ENCODE measurements around the gene HOXB1. TPM values are rescaled to one million over a fixed set of nuclear protein-coding genes. Genes with fewer than 3 reads are reported as not detected.

The HOXB1 gene
- total RNA-seq, 1 experiment from 2014 or later, result not detected

DNA sequence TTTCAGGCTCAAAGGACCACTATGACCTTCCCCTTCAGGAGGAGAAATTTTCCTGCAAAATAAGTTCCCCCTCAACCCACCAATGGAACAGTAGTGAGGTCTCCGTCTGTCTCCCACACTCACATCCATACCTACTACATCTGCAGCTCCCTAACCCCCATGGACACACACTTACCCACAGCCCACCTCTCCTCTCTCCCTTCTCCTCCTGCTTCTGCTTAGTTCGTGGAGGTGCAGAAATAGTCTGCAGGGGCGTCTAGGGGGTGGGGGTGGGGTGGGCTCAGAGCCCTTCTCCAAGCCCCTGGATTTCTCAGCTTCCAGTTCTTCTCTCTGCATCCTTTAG, 38.4 kb upstream of the HOXB1 start:
- no peaks in the 10 kb centered on the region for H3K79me2 ChIP-seq (ENCODE audit: low read length)
- H3K9me3 ChIP-seq (ENCODE audit: low read length), result no peaks in the 10 kb centered on the region
- no peak overlapping the region for H3K4me2 ChIP-seq (ENCODE audit: low read depth, low read length, poor library complexity, severe bottlenecking)
- no peaks in the 10 kb centered on the region for H3K9me2 ChIP-seq (replicated peaks; ENCODE audit: insufficient read depth, low read length)
- H3K27ac ChIP-seq (ENCODE audit: low read length), result no peak overlapping the region
- DNase-seq, result no peak
- H3K9ac ChIP-seq (ENCODE audit: low read length), result no peak overlapping the region
- H4K20me1 ChIP-seq (ENCODE audit: insufficient read depth, low read depth, low read length), result no peaks in the 10 kb centered on the region
- no peak overlapping the region for H2AFZ ChIP-seq (ENCODE audit: low read length)
- no peaks in the 10 kb centered on the region for H3K4me1 ChIP-seq (ENCODE audit: low read length)
- no peak overlapping the region for H3K4me3 ChIP-seq (ENCODE audit: low read length)
- no peaks in the 10 kb centered on the region for H3K27me3 ChIP-seq (ENCODE audit: low read length)
- H3K36me3 ChIP-seq (ENCODE audit: insufficient read depth, low read length), result no peaks in the 10 kb centered on the region

DNA sequence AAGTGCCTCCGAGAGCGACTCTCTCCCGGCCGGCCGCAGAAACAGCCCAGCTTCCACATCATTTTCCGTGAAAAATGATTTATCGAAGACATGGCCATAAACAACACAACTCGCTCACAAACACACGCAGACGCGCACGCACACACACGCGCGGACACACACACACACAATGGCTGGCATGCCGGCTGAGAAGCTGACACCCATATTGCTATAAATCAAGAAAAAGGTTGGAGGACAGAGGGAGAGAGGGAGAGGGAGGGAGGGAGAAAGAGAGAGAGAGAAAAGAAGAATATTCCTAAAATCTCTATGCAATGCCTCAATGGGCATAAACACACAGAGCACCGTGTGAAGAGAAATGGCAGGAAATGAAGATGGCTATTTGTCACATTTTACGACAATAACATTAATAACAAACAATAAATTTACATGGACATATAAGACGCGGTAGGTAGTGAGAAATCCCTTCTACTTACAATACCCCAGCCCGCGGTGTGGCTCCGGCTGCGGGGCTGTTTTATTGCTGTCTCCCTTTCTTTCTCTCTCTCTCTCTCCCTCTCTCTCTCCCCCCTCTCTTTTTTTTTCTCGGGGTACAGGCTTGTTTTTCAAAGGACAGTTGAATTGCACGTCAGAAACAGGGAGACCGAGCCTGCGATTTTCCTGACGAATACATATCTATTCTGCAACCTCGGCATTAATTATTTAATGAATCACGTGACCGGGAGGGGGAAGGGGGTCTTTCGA, 37.9 kb upstream of the HOXB1 start:
- Histone ChIP-seq H3K79me2 (ENCODE audit: low read length) (no peaks in the 10 kb centered on the region), H3K27me3 (ENCODE audit: low read length) (no peaks in the 10 kb centered on the region), H3K27ac (ENCODE audit: low read length) (no peak overlapping the region), H3K36me3 (ENCODE audit: insufficient read depth, low read length) (no peaks in the 10 kb centered on the region), H4K20me1 (ENCODE audit: insufficient read depth, low read depth, low read length) (no peaks in the 10 kb centered on the region), H2AFZ (ENCODE audit: low read length) (no peak overlapping the region), H3K9me2 (replicated peaks; ENCODE audit: insufficient read depth, low read length) (no peaks in the 10 kb centered on the region), H3K9ac (ENCODE audit: low read length) (no peak overlapping the region), H3K4me1 (ENCODE audit: low read length) (no peaks in the 10 kb centered on the region), H3K4me2 (ENCODE audit: low read depth, low read length, poor library complexity, severe bottlenecking) (no peak overlapping the region), H3K4me3 (ENCODE audit: low read length) (no peak overlapping the region), H3K9me3 (ENCODE audit: low read length) (no peaks in the 10 kb centered on the region)
- DNase-seq, result no peak

DNA sequence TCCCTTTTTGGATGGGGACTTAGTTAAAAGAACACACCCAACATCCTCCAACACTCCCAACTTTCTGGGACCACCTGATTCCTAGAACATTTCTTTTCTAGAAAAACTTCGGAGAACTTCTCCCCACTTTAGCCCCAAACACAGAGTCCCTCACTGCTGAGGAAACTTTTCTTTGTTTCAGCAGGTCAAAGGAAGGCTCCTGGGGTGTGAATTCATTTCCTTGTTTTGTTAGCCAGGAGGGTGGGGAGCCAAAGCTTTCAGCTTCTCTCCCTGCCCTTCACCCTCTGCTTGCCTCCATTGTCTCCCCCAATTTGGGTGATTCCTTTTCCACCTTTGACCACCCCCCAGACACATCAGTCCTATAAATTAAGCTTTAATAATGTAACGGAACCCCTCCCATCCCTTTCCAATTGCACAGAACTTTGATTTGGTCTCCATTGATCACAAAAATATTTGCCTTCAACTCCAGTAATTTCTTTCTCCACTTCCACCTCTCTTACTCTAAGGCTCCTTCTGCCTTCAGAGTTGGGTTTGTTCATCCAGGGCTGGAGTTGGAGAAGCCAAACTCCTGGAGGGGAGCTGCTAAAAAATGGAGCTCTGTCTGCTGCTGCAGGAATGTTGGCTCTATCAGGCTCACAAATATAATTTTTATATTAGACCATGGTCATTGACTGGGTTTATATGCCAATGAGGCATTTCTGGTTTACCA, 37.0 kb upstream of the HOXB1 start:
- H3K9ac ChIP-seq (ENCODE audit: low read length), result no peak overlapping the region
- H3K4me2 ChIP-seq (ENCODE audit: low read depth, low read length, poor library complexity, severe bottlenecking), result no peak overlapping the region
- H4K20me1 ChIP-seq (ENCODE audit: insufficient read depth, low read depth, low read length), result no peaks in the 10 kb centered on the region
- H3K4me3 ChIP-seq (ENCODE audit: low read length), result no peak overlapping the region
- no peaks in the 10 kb centered on the region for H3K27me3 ChIP-seq (ENCODE audit: low read length)
- H3K9me2 ChIP-seq (replicated peaks; ENCODE audit: insufficient read depth, low read length), result no peaks in the 10 kb centered on the region
- no peaks in the 10 kb centered on the region for H3K36me3 ChIP-seq (ENCODE audit: insufficient read depth, low read length)
- no peaks in the 10 kb centered on the region for H3K4me1 ChIP-seq (ENCODE audit: low read length)
- no peaks in the 10 kb centered on the region for H3K9me3 ChIP-seq (ENCODE audit: low read length)
- no peak overlapping the region for H3K27ac ChIP-seq (ENCODE audit: low read length)
- no peak overlapping the region for H2AFZ ChIP-seq (ENCODE audit: low read length)
- DNase-seq, result no peak
- no peaks in the 10 kb centered on the region for H3K79me2 ChIP-seq (ENCODE audit: low read length)

DNA sequence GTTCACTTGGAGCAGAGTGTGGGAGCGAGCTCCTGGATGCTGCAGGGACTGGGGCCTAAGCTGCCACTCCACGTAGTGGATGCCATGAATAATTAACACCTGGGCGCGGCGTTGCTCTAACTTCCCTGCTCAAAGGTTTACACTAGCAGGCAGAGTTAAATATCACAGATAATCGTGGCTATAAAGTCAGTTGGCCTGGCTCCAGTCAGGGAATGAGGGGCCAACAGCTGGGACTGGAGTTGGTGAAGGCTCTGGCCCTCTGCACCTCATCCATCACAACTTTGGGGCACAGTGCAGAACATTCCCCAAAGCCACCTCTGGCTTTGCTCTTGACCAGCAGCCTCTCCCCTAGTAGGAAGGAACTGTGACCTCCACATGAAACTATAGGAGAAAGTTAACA, 36.4 kb upstream of the HOXB1 start:
- Histone ChIP-seq H2AFZ (ENCODE audit: low read length) (no peak overlapping the region), H3K36me3 (ENCODE audit: insufficient read depth, low read length) (no peaks in the 10 kb centered on the region), H3K4me2 (ENCODE audit: low read depth, low read length, poor library complexity, severe bottlenecking) (no peak overlapping the region), H3K4me3 (ENCODE audit: low read length) (no peak overlapping the region), H3K27me3 (ENCODE audit: low read length) (no peaks in the 10 kb centered on the region), H3K79me2 (ENCODE audit: low read length) (no peaks in the 10 kb centered on the region), H3K27ac (ENCODE audit: low read length) (no peak overlapping the region), H3K9me3 (ENCODE audit: low read length) (no peaks in the 10 kb centered on the region), H4K20me1 (ENCODE audit: insufficient read depth, low read depth, low read length) (no peaks in the 10 kb centered on the region), H3K4me1 (ENCODE audit: low read length) (no peaks in the 10 kb centered on the region), H3K9ac (ENCODE audit: low read length) (no peak overlapping the region), H3K9me2 (replicated peaks; ENCODE audit: insufficient read depth, low read length) (no peaks in the 10 kb centered on the region)
- no peak for DNase-seq

DNA sequence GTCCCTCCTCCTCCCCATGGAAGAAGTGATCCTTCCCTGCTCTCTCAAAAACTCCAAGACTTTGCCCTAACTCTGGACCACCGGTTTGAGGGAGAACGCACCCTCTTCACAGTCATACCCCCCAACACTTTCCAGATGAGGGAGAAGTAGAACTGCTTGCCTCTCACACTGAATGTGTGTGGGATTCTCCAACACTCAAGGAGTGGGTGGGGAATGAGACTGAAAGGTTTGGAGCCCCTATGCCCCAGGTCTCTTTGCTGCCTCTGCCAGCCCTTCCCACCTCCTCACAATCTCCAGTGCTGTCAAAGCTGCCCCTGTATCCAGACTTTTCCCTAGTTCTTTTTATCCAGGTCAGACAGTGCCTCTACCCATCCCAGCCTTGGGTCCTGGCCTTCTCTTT, 35.9 kb upstream of the HOXB1 start:
- Histone ChIP-seq H3K4me2 (ENCODE audit: low read depth, low read length, poor library complexity, severe bottlenecking) (no peak overlapping the region), H3K9me2 (replicated peaks; ENCODE audit: insufficient read depth, low read length) (no peaks in the 10 kb centered on the region), H3K4me3 (ENCODE audit: low read length) (no peak overlapping the region), H3K36me3 (ENCODE audit: insufficient read depth, low read length) (no peaks in the 10 kb centered on the region), H3K4me1 (ENCODE audit: low read length) (no peaks in the 10 kb centered on the region), H3K27me3 (ENCODE audit: low read length) (no peaks in the 10 kb centered on the region), H3K9ac (ENCODE audit: low read length) (no peak overlapping the region), H3K27ac (ENCODE audit: low read length) (no peak overlapping the region), H4K20me1 (ENCODE audit: insufficient read depth, low read depth, low read length) (no peaks in the 10 kb centered on the region), H3K79me2 (ENCODE audit: low read length) (no peaks in the 10 kb centered on the region), H3K9me3 (ENCODE audit: low read length) (no peaks in the 10 kb centered on the region), H2AFZ (ENCODE audit: low read length) (no peak overlapping the region)
- DNase-seq, result no peak

DNA sequence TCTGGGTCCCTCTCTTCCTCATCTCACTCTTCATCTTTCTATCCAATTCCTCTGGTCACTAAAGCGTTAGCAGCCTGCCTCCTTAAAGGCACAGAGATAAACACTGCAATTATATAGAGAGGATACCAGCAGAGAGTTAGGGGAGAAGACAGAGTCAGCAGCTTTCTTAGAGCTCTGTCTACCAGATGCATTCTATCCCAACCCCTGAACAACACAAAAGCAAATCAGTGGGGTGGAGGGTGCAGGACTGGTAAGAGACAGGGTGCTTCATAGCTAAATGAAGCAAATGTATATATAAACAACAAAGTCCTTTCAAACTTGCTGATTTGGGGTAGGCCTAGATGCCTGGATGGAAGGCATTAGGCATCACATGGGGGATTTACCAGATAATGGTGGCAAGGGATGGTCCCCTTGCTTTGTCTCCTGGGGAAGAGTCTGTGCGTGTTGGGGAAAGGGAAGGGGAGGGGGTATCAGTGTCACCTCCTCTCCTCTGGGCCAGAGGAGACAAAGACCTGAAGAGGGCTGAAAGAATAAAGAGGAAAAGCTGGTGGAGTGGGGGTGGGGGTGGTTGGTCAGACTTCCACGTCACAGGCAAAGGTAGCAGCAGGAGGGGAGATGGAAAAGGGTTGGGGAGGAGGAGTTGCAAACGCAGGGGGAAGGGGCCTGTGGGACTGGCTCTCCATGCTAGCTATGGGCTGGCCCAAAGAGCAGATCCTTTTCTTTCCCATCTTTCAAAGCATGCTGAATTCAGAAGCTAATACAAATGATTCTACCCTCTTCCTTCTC, 35.3 kb upstream of the HOXB1 start:
- no peak overlapping the region for H2AFZ ChIP-seq (ENCODE audit: low read length)
- H3K9me2 ChIP-seq (replicated peaks; ENCODE audit: insufficient read depth, low read length), result no peaks in the 10 kb centered on the region
- H4K20me1 ChIP-seq (ENCODE audit: insufficient read depth, low read depth, low read length), result no peaks in the 10 kb centered on the region
- H3K4me2 ChIP-seq (ENCODE audit: low read depth, low read length, poor library complexity, severe bottlenecking), result no peak overlapping the region
- no peaks in the 10 kb centered on the region for H3K79me2 ChIP-seq (ENCODE audit: low read length)
- no peaks in the 10 kb centered on the region for H3K9me3 ChIP-seq (ENCODE audit: low read length)
- no peak overlapping the region for H3K9ac ChIP-seq (ENCODE audit: low read length)
- no peak overlapping the region for H3K27ac ChIP-seq (ENCODE audit: low read length)
- no peaks in the 10 kb centered on the region for H3K27me3 ChIP-seq (ENCODE audit: low read length)
- H3K4me3 ChIP-seq (ENCODE audit: low read length), result no peak overlapping the region
- no peaks in the 10 kb centered on the region for H3K4me1 ChIP-seq (ENCODE audit: low read length)
- DNase-seq, result no peak
- no peaks in the 10 kb centered on the region for H3K36me3 ChIP-seq (ENCODE audit: insufficient read depth, low read length)

DNA sequence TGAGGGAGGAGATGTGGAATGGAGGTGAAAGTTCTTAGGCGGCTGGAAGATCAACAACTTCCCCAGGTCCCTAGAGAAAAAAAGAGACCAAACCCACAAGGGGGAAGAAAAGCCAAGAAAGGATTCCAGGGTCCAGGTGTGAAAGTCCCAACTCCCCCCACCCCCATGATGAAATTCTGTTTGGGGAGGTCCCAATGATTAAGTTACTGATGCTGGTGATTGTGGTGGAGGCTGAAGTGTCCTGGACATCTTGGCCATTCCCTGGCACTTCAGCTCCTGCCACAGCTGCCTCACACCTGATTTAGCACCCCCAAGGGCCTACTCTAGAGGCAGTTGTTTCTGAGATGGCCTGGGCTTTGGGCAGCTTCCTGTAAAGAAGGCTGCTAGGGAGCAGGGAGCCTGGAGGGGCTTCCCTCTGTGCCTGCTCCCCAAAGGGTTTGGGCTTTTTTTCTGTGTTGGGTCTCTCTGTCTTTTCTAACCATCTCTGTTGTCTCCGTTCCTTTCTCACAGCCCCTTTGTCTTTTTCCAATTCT, 34.3 kb upstream of the HOXB1 start:
- Histone ChIP-seq H3K36me3 (ENCODE audit: insufficient read depth, low read length) (no peaks in the 10 kb centered on the region), H3K27me3 (ENCODE audit: low read length) (no peaks in the 10 kb centered on the region), H3K4me2 (ENCODE audit: low read depth, low read length, poor library complexity, severe bottlenecking) (no peak overlapping the region), H3K4me3 (ENCODE audit: low read length) (no peak overlapping the region), H3K9me2 (replicated peaks; ENCODE audit: insufficient read depth, low read length) (no peaks in the 10 kb centered on the region), H3K27ac (ENCODE audit: low read length) (no peak overlapping the region), H3K4me1 (ENCODE audit: low read length) (no peaks in the 10 kb centered on the region), H3K9me3 (ENCODE audit: low read length) (no peaks in the 10 kb centered on the region), H4K20me1 (ENCODE audit: insufficient read depth, low read depth, low read length) (no peaks in the 10 kb centered on the region), H3K79me2 (ENCODE audit: low read length) (no peaks in the 10 kb centered on the region), H3K9ac (ENCODE audit: low read length) (no peak overlapping the region), H2AFZ (ENCODE audit: low read length) (no peak overlapping the region)
- DNase-seq, result no peak
